Measurements from ENCODE around the gene PSMA6.

PSMA6 gene

GRCh38 chr14:35362911-35363374 lies 70.8 kb downstream of the PSMA6 start:
- Histone ChIP-seq H3K27me3 (ENCODE audit: control insufficient read depth, insufficient read depth, low read length) (peaks cover 5% of the 10 kb centered on the region), H3K9me3 (replicated peaks; ENCODE audit: low read length) (no peaks in the 10 kb centered on the region), H3K4me2 (ENCODE audit: low read length) (no peak overlapping the region), H3K4me1 (ENCODE audit: control insufficient read depth, insufficient read depth, low read length) (peaks cover 30% of the 10 kb centered on the region), H3K36me3 (ENCODE audit: insufficient read depth, low read length) (no peaks in the 10 kb centered on the region), H3K4me3 (ENCODE audit: low read length) (no peak overlapping the region), H3K9ac (ENCODE audit: low read depth, low read length) (no peak overlapping the region)

GRCh38 chr14:35365130-35366055 lies 73.2 kb downstream of the PSMA6 start:
- Histone ChIP-seq H3K4me3 (ENCODE audit: low read length) (peak overlapping the region; percentile 13), H3K27me3 (ENCODE audit: control insufficient read depth, insufficient read depth, low read length) (no peaks in the 10 kb centered on the region), H3K36me3 (ENCODE audit: insufficient read depth, low read length) (no peaks in the 10 kb centered on the region), H3K4me2 (ENCODE audit: low read length) (peak overlapping the region; percentile 30), H3K9ac (ENCODE audit: low read depth, low read length) (peak overlapping the region; percentile 72), H3K4me1 (ENCODE audit: control insufficient read depth, insufficient read depth, low read length) (peaks cover 53% of the 10 kb centered on the region), H3K9me3 (replicated peaks; ENCODE audit: low read length) (no peaks in the 10 kb centered on the region)

DNA sequence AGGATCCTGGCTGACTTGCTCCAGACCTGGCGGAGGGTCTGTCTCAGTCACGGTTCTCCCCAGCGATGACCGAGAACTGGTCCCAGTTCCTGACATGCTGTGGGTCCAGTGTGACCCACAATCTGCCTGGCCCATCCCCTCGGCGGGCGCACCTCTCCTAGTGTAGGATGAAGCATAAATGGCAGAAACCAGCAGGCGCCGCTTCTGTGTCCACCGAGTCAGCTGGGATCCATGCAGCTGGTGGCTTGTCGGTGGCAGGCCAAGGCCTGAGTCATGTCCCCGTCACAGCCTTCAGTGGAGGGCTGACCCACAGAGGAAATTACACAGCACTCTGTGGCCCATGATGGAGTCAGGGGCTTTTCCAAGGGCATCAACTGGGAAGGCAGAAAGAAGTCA lies 73.9 kb downstream of the PSMA6 start:
- H3K4me3 ChIP-seq (ENCODE audit: low read length), result peak overlapping the region; percentile 13
- peak overlapping the region; percentile 30 for H3K4me2 ChIP-seq (ENCODE audit: low read length)
- no peaks in the 10 kb centered on the region for H3K36me3 ChIP-seq (ENCODE audit: insufficient read depth, low read length)
- H3K9ac ChIP-seq (ENCODE audit: low read depth, low read length), result peak overlapping the region; percentile 72
- H3K27me3 ChIP-seq (ENCODE audit: control insufficient read depth, insufficient read depth, low read length), result no peaks in the 10 kb centered on the region
- H3K9me3 ChIP-seq (replicated peaks; ENCODE audit: low read length), result no peaks in the 10 kb centered on the region
- H3K4me1 ChIP-seq (ENCODE audit: control insufficient read depth, insufficient read depth, low read length), result peaks cover 53% of the 10 kb centered on the region

- peak overlapping the region; percentile 19 for H3K4me2 ChIP-seq (ENCODE audit: low read length)
Observed at GRCh38 chr14:35366521-35366976, 74.4 kb downstream of the PSMA6 start.

DNA sequence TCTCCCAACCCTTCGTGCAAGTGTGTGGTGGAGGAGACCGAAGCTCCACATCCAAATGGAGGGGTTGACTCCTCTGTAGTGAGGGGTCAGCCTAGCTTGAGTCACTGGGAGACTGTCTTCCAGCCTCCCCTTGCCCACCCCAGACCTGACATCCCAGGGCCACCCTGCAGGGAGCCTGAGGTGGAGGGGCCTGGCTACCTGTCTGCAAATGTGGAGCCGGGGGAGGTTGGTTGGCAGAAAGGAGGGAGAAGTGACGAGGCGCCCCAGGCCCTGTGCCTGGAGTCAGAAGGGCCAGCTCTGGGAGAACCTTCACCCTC lies 74.8 kb downstream of the PSMA6 start:
- no peaks in the 10 kb centered on the region for H3K9me3 ChIP-seq (replicated peaks; ENCODE audit: low read length)
- no peak overlapping the region for H3K4me2 ChIP-seq (ENCODE audit: low read length)
- no peak overlapping the region for H3K9ac ChIP-seq (ENCODE audit: low read depth, low read length)
- H3K4me1 ChIP-seq (ENCODE audit: control insufficient read depth, insufficient read depth, low read length), result peaks cover 53% of the 10 kb centered on the region
- H3K4me3 ChIP-seq (ENCODE audit: low read length), result no peak overlapping the region
- no peaks in the 10 kb centered on the region for H3K27me3 ChIP-seq (ENCODE audit: control insufficient read depth, insufficient read depth, low read length)
- H3K36me3 ChIP-seq (ENCODE audit: insufficient read depth, low read length), result no peaks in the 10 kb centered on the region

More at GRCh38 chr14:35366521-35366976, 74.4 kb downstream of the PSMA6 start:
- no peaks in the 10 kb centered on the region for H3K36me3 ChIP-seq (ENCODE audit: insufficient read depth, low read length)
- H3K27me3 ChIP-seq (ENCODE audit: control insufficient read depth, insufficient read depth, low read length), result no peaks in the 10 kb centered on the region
- no peak overlapping the region for H3K4me3 ChIP-seq (ENCODE audit: low read length)
- H3K9me3 ChIP-seq (replicated peaks; ENCODE audit: low read length), result no peaks in the 10 kb centered on the region
- peaks cover 53% of the 10 kb centered on the region for H3K4me1 ChIP-seq (ENCODE audit: control insufficient read depth, insufficient read depth, low read length)
- H3K9ac ChIP-seq (ENCODE audit: low read depth, low read length), result no peak overlapping the region
